GM12865 (cell line): Measurements from ENCODE around the gene RND3.

Experiments
- DNase-seq: peaks from one replicate; pipeline ENCODE4 v3.0.0; 2010; ENCODE audit warnings: low read depth
- H3K4me3 ChIP-seq: 2 replicates; pipeline ENCODE4 v1.5.1; 2011; ENCODE audit warnings: mild to moderate bottlenecking, low read depth, low read length, control low read depth
- CTCF ChIP-seq: IDR thresholded peaks from 2 replicates; pipeline ENCODE4 v1.5.1; 2011; ENCODE audit warnings: low read length, control low read depth, low read depth, inconsistent platforms; ENCODE audit not compliant: insufficient read depth; ENCODE audit errors: missing control alignments

RND3 gene

GRCh38 chr2:150466741-150467620 is 20.5 kb downstream of the RND3 start:
- no peak for TF ChIP-seq CTCF
- H3K4me3 ChIP-seq = no peak overlapping the region
- DNase-seq = no peak

- no peak for TF ChIP-seq CTCF
- no peak for DNase-seq
These were observed 21.5 kb downstream of the RND3 start for GRCh38 chr2:150465703-150466569.

GRCh38 chr2:150464986-150465385 is 22.5 kb downstream of the RND3 start:
- DNase-seq = no peak
- H3K4me3 ChIP-seq = no peak overlapping the region
- no peak for TF ChIP-seq CTCF

More at GRCh38 chr2:150465703-150466569, 21.5 kb downstream of the RND3 start:
- H3K4me3 ChIP-seq = no peak overlapping the region

- DNase-seq = no peak
- TF ChIP-seq CTCF = no peak
- no peak overlapping the region for H3K4me3 ChIP-seq
These were observed 23.2 kb downstream of the RND3 start for GRCh38 chr2:150464270-150464669.

GRCh38 chr2:150462770-150463169 is 24.7 kb downstream of the RND3 start:
- DNase-seq = no peak
- no peak for TF ChIP-seq CTCF
- no peak overlapping the region for H3K4me3 ChIP-seq

GRCh38 chr2:150459281-150459680 is 28.2 kb downstream of the RND3 start:
- DNase-seq = no peak
- TF ChIP-seq CTCF = no peak
- no peak overlapping the region for H3K4me3 ChIP-seq
